PC-9 (cell line): ENCODE measurements around the gene DGKD. TPM values are rescaled to one million over a fixed set of nuclear protein-coding genes. Genes with fewer than 3 reads are reported as not detected.

Source experiments
- BruUV-seq: library from RNA; stranded (reverse); fragments of 400-500 nt; replicated peaks from 2 replicates; lab custom pipeline; 2021; lab: Mats Ljungman, UMichigan
- CTCF ChIA-PET: fragments of 300-600 bp; sonication (Branson Sonifier 250); formaldehyde crosslinking; loops from one replicate; lab custom pipeline; 2022; ENCODE audit warnings: antibody characterized with exemption; lab: Charles Lee
- POLR2A ChIA-PET: fragments of 300-600 bp; sonication (Branson Sonifier 250); formaldehyde crosslinking; loops from one replicate; lab custom pipeline; 2022; ENCODE audit warnings: antibody characterized with exemption; ENCODE audit not compliant: unreplicated experiment; lab: Charles Lee
- DNase-seq, 2 experiments: peaks; one replicate each; pipeline versions ENCODE4 v3.0.0 to v3.0.0-alpha.2; 2015 to 2022; ENCODE audit warnings: mixed read lengths in 1 of 2
- H2AFZ ChIP-seq: fragments of 200-600 bp; sonication (generic); 2 replicates; pipeline ENCODE4 v1.8.1; 2017; ENCODE audit warnings: antibody characterized with exemption
- H3F3A ChIP-seq: fragments of 200-600 bp; sonication (generic); 2 replicates; pipeline ENCODE4 v1.8.1; 2017; ENCODE audit warnings: antibody characterized with exemption, mild to moderate bottlenecking, low read depth; ENCODE audit not compliant: insufficient read depth
- H3K27ac ChIP-seq: fragments of 200-600 bp; sonication (generic); 2 replicates; pipeline ENCODE4 v1.6.1; 2016; ENCODE audit warnings: mixed run types
- H3K27me3 ChIP-seq: fragments of 200-600 bp; sonication (generic); 2 replicates; pipeline ENCODE4 v1.6.1; 2016; ENCODE audit warnings: low read depth, mixed run types; ENCODE audit not compliant: insufficient read depth
- H3K36me3 ChIP-seq: fragments of 200-600 bp; sonication (generic); 2 replicates; pipeline ENCODE4 v1.6.1; 2016; ENCODE audit warnings: low read depth, mixed run types
- H3K4me1 ChIP-seq: fragments of 200-600 bp; sonication (generic); replicated peaks from 2 replicates; pipeline ENCODE4 v1.6.1; 2016; ENCODE audit warnings: mixed run types; ENCODE audit not compliant: insufficient read depth
- H3K4me2 ChIP-seq: fragments of 200-600 bp; sonication (generic); 2 replicates; pipeline ENCODE4 v1.6.1; 2017; ENCODE audit warnings: mixed run types
- H3K4me3 ChIP-seq: fragments of 200-600 bp; sonication (generic); 2 replicates; pipeline ENCODE4 v1.6.1; 2016; ENCODE audit warnings: mixed run types
- H3K79me2 ChIP-seq: fragments of 200-600 bp; sonication (generic); 2 replicates; pipeline ENCODE4 v1.6.1; 2017; ENCODE audit warnings: low read depth, mixed run types
- H3K9me2 ChIP-seq: fragments of 200-600 bp; sonication (generic); 2 replicates; pipeline ENCODE4 v1.8.1; 2017; ENCODE audit warnings: mild to moderate bottlenecking; ENCODE audit not compliant: insufficient read depth
- H3K9me3 ChIP-seq: fragments of 200-600 bp; sonication (generic); 2 replicates; pipeline ENCODE4 v1.8.1; 2016; ENCODE audit warnings: low read depth; ENCODE audit not compliant: insufficient read depth
- H4K20me1 ChIP-seq: fragments of 200-600 bp; sonication (generic); 2 replicates; pipeline ENCODE4 v1.8.1; 2017; ENCODE audit not compliant: insufficient read depth
- EZH2 ChIP-seq: fragments of 200-600 bp; sonication (generic); IDR thresholded peaks from 2 replicates; pipeline ENCODE4 v1.8.0; 2017; ENCODE audit warnings: antibody characterized with exemption, low read depth
- intact Hi-C: fragments of 100-400 bp; cut with micrococcal nuclease; formaldehyde crosslinking; loops from one replicate; pipeline ENCODE4 v1.10.0; 2022; ENCODE audit not compliant: unreplicated experiment
- total RNA-seq: library from RNA; stranded (reverse); gene quantifications from 2 replicates; pipeline ENCODE4 v1.2.3, GENCODE V29; 2021
- TF ChIP-seq, protein P1 (sequence below): fragments of 200-600 bp; sonication (generic); conservative IDR thresholded peaks from 2 replicates; pipeline ENCODE4 v1.6.1; 2017; ENCODE audit warnings: mixed run types, antibody characterized with exemption, mild to moderate bottlenecking, moderate library complexity

Gene DGKD
- total RNA-seq, 1 experiment from 2014 or later: 59.5 TPM

DNA sequence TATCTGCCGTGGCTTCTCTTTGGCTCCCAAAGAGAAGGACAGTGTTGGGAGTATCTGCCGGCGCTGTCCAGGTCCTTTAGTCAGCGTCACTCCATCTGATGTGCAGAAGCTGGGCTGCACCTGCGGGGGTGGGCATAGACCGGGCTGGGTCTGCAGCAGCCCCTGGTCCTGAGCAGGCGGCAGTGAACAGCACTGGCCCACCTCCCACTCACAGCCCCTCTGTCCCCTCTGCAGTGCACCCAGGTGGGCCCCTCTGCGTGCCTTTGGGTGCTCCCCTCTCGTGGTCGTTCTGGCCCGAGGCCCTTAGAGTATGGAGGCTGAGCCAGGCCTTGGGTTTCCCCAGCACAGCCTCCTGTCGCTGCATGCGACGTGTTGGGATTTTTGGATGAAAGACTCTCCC is 116.5 kb downstream of the DGKD start:
- TF ChIP-seq, protein P1, sequence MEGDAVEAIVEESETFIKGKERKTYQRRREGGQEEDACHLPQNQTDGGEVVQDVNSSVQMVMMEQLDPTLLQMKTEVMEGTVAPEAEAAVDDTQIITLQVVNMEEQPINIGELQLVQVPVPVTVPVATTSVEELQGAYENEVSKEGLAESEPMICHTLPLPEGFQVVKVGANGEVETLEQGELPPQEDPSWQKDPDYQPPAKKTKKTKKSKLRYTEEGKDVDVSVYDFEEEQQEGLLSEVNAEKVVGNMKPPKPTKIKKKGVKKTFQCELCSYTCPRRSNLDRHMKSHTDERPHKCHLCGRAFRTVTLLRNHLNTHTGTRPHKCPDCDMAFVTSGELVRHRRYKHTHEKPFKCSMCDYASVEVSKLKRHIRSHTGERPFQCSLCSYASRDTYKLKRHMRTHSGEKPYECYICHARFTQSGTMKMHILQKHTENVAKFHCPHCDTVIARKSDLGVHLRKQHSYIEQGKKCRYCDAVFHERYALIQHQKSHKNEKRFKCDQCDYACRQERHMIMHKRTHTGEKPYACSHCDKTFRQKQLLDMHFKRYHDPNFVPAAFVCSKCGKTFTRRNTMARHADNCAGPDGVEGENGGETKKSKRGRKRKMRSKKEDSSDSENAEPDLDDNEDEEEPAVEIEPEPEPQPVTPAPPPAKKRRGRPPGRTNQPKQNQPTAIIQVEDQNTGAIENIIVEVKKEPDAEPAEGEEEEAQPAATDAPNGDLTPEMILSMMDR: no peak
- no peak for TF ChIP-seq EZH2
- Histone ChIP-seq H3K9me3 (no peaks in the 10 kb centered on the region), H3K4me2 (no peak overlapping the region), H3K27ac (no peak overlapping the region), H3K4me3 (no peak overlapping the region), H3K27me3 (no peaks in the 10 kb centered on the region), H4K20me1 (0 out of 2 replicates have a peak, but pooled peaks cover 3% of the 10 kb centered on the region), H3K79me2 (no peaks in the 10 kb centered on the region), H3K36me3 (peaks cover 21% of the 10 kb centered on the region; the same call in 1 of the 2 replicates), H2AFZ (no peak overlapping the region), H3F3A (peaks cover 11% of the 10 kb centered on the region; the same call in 1 of the 2 replicates), H3K9me2 (no peaks in the 10 kb centered on the region), H3K4me1 (no peaks in the 10 kb centered on the region)
- intact Hi-C loops: no loop called here
- ChIA-PET POLR2A (no interaction called here), CTCF (no interaction called here)
- DNase-seq: no peak
- no TSS peak for BruUV-seq

DNA sequence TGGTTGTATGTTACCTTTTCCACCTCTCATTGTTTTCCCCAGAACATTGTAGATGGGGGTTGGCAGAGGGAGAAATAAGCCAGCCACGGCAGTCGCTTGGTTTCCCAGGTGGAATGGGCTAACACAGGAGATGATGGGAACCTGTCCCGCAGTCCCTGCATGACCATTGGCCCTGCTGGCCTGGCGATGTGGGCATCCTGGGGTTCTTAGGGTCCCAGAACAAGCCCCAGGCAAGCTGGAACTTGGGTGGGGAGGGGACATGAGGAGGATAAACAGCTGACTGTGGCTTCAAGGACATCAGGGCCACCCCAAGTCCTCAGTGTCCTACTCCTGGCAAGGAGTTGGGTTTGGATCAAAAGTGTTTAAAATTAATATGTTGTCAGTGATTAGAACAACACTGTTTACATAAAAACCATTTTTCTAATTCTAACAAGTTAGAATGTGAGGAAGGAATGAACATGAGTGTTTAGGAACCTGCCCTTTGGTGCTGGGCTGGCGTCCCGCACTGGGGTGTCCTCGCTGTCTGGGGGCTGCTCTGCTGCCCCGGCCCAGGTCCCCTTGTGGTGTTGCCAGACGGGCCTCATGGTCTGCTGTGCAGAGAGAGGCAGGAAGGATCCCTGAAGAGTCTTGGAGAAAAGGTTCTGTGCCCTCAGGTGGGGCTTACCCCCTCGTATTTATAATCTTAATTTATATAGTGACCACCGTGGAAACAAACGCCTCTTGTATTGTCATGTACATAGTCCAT is 117.2 kb downstream of the DGKD start:
- BruUV-seq: no TSS peak
- no peak for DNase-seq
- Histone ChIP-seq H3F3A (peaks cover 11% of the 10 kb centered on the region; the same call in 1 of the 2 replicates), H2AFZ (no peak overlapping the region), H3K27me3 (no peaks in the 10 kb centered on the region), H4K20me1 (0 out of 2 replicates have a peak, but pooled peaks cover 3% of the 10 kb centered on the region), H3K36me3 (peaks cover 21% of the 10 kb centered on the region; the same call in 1 of the 2 replicates), H3K9me3 (no peaks in the 10 kb centered on the region), H3K9me2 (no peaks in the 10 kb centered on the region), H3K27ac (no peak overlapping the region), H3K4me3 (no peak overlapping the region), H3K4me1 (no peaks in the 10 kb centered on the region), H3K4me2 (no peak overlapping the region), H3K79me2 (no peaks in the 10 kb centered on the region)
- ChIA-PET POLR2A (no interaction called here), CTCF (no interaction called here)
- intact Hi-C loops: no loop called here
- no peak for TF ChIP-seq EZH2
- TF ChIP-seq, protein P1: no peak

DNA sequence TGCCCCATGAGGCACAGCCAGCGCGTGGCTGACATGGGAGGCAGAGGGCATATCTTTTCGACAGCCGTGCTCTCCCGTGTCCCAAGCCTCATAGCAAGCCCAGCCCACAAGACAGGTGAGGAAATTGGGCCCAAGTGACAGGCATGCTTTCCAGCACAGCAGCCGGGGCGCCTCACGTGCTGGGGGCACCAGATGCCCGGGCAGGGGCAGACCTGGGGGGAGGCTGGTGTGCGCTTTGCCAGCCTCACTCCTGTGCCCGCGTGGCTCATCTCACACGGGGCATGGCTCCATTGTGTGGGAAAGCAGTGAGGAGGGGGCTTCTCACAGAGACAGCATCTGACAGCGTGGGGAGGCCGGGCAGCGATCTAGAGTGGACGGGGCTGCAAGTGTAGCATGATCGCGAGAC is 119.1 kb downstream of the DGKD start:
- no TSS peak for BruUV-seq

More for the DNA sequence above, 119.1 kb downstream of the DGKD start:
- TF ChIP-seq EZH2: no peak
- TF ChIP-seq, protein P1: no peak
- no peak for DNase-seq
- CTCF ChIA-PET: no interaction called here
- peaks cover 18% of the 10 kb centered on the region; the same call in 1 of the 2 replicates for H3K36me3 ChIP-seq
- no peaks in the 10 kb centered on the region for H3K9me3 ChIP-seq
- H4K20me1 ChIP-seq: 0 out of 2 replicates have a peak, but pooled peaks cover 3% of the 10 kb centered on the region
- H3K79me2 ChIP-seq: no peaks in the 10 kb centered on the region
- no peaks in the 10 kb centered on the region for H3K9me2 ChIP-seq
- no peak overlapping the region for H3K27ac ChIP-seq
- no peak overlapping the region for H3K4me2 ChIP-seq
- POLR2A ChIA-PET: interaction anchor here (0.6 kb wide), 1 partner anchor 359 kb away, joined by 4 read pairs; no protein-coding TSS in a partner anchor
- intact Hi-C loops: no loop called here
- no peaks in the 10 kb centered on the region for H3K4me1 ChIP-seq
- no peak overlapping the region for H3K4me3 ChIP-seq
- H2AFZ ChIP-seq: no peak overlapping the region
- H3F3A ChIP-seq: peaks cover 11% of the 10 kb centered on the region; the same call in 1 of the 2 replicates
- no peaks in the 10 kb centered on the region for H3K27me3 ChIP-seq
